ENCODE data around the gene POLR3K.
A peak's percentile ranks its signal among the peaks of the same experiment; 100 is the strongest.

- TF ChIP-seq EZH2 (IDR thresholded peaks at IDR 0.05; ENCODE audit: low read length, unreplicated experiment) = no peak
- peak; percentile 89 for TF ChIP-seq CTCF (conservative IDR thresholded peaks at IDR 0.05; ENCODE audit: low read depth, low read length)
- TF ChIP-seq EZH2phosphoT487 (IDR thresholded peaks at IDR 0.05; ENCODE audit: borderline replicate concordance, low read length) = no peak
These were observed 12.3 kb upstream of the POLR3K start for GRCh38 chr16:65745-66144.

All from PC-3 (cell line).